HepG2 (cell line): ENCODE data around the gene ZBTB7A. TPM values are rescaled to one million over a fixed set of nuclear protein-coding genes. Genes with fewer than 3 reads are reported as not detected.
A peak's percentile ranks its signal among the peaks of the same experiment; 100 is the strongest.

Experiments
- ARID4A ChIP-seq: sonication (generic); formaldehyde crosslinking; IDR thresholded peaks from 2 replicates; pipeline ENCODE4 v1.5.0; 2020; ENCODE audit warnings: mild to moderate bottlenecking, missing genetic modification reagents, borderline replicate concordance
- ATF2 ChIP-seq: sonication (generic); formaldehyde crosslinking; IDR thresholded peaks from 2 replicates; pipeline ENCODE4 v1.4.0; 2020; ENCODE audit warnings: missing genetic modification reagents
- CCDC6 ChIP-seq: sonication (generic); formaldehyde crosslinking; IDR thresholded peaks from 2 replicates; pipeline ENCODE4 v1.8.1; 2022; ENCODE audit warnings: mild to moderate bottlenecking, missing genetic modification reagents, moderate library complexity
- HNRNPUL1 ChIP-seq: fragments of 200-400 bp; formaldehyde crosslinking; IDR thresholded peaks from 2 replicates; pipeline ENCODE4 v1.6.1; 2017; ENCODE audit warnings: low read depth, mild to moderate bottlenecking, low read length, moderate library complexity
- PHF20 ChIP-seq: sonication (generic); formaldehyde crosslinking; IDR thresholded peaks from 2 replicates; pipeline ENCODE4 v1.5.0; 2020; ENCODE audit warnings: mild to moderate bottlenecking, missing genetic modification reagents
- RBFOX2 ChIP-seq: fragments of 200-400 bp; formaldehyde crosslinking; IDR thresholded peaks from 2 replicates; pipeline ENCODE4 v1.6.1; 2017; ENCODE audit warnings: low read depth, mild to moderate bottlenecking, low read length
- RFXAP ChIP-seq: sonication (generic); formaldehyde crosslinking; IDR thresholded peaks from 2 replicates; pipeline ENCODE4 v1.4.0; 2020; ENCODE audit warnings: missing genetic modification reagents, borderline replicate concordance
- TFDP2 ChIP-seq: sonication (generic); formaldehyde crosslinking; IDR thresholded peaks from 2 replicates; pipeline ENCODE4 v1.4.0; 2020; ENCODE audit warnings: missing genetic modification reagents
- TMF1 ChIP-seq: sonication (generic); formaldehyde crosslinking; IDR thresholded peaks from 2 replicates; pipeline ENCODE4 v1.8.1; 2022; ENCODE audit warnings: low read depth, missing genetic modification reagents
- WIZ ChIP-seq: sonication (generic); formaldehyde crosslinking; IDR thresholded peaks from 2 replicates; pipeline ENCODE4 v1.5.1; 2020; ENCODE audit warnings: mild to moderate bottlenecking, missing genetic modification reagents
- ZNF484 ChIP-seq: sonication (generic); formaldehyde crosslinking; IDR thresholded peaks from 2 replicates; pipeline ENCODE4 v1.5.1; 2020; ENCODE audit warnings: mild to moderate bottlenecking, low read depth, missing genetic modification reagents, borderline replicate concordance
- ZNF546 ChIP-seq: sonication (generic); formaldehyde crosslinking; conservative IDR thresholded peaks from 2 replicates; pipeline ENCODE4 v1.8.1; 2023; ENCODE audit warnings: mild to moderate bottlenecking, missing genetic modification reagents
- ZNF605 ChIP-seq: sonication (generic); formaldehyde crosslinking; IDR thresholded peaks from 2 replicates; pipeline ENCODE4 v1.8.0; 2022; ENCODE audit warnings: mild to moderate bottlenecking, missing genetic modification reagents
- polyA plus RNA-seq, 8 experiments: library from polyadenylated mRNA; depleted of rRNA in 3 of 8; stranded (reverse) in 7 of 8; unstranded in 1 of 8; fragments of >200 nt; fragmentation: Illumina TruSeq in 4 of 8; extraction: Trizol in 4 of 8; gene quantifications; 2 replicates each; pipeline versions ENCODE4 v1.2.1 to v1.2.3, GENCODE V29; 2011 to 2016; ENCODE audit warnings: low read depth in 4 of 8, missing spikeins in 1 of 8, mixed read lengths in 1 of 8; ENCODE audit not compliant: insufficient read depth in 1 of 8
- total RNA-seq, 5 experiments: library from RNA; depleted of rRNA; stranded (reverse); fragments of >200 nt; fragmentation: Illumina TruSeq; extraction: Trizol; gene quantifications; 2 replicates each; pipeline ENCODE4 v1.2.3, GENCODE V29; 2016; ENCODE audit warnings: low read depth in 1 of 5
- TF ChIP-seq, protein P1 (sequence below): sonication (generic); formaldehyde crosslinking; IDR thresholded peaks from 2 replicates; pipeline ENCODE4 v1.4.0; 2020; ENCODE audit warnings: mild to moderate bottlenecking, missing genetic modification reagents
- TF ChIP-seq, protein P2 (sequence below): sonication (generic); formaldehyde crosslinking; IDR thresholded peaks from 2 replicates; pipeline ENCODE4 v1.4.0; 2020; ENCODE audit warnings: missing genetic modification reagents, mild to moderate bottlenecking, borderline replicate concordance
- TF ChIP-seq, protein P3 (sequence below): sonication (generic); formaldehyde crosslinking; IDR thresholded peaks from 2 replicates; pipeline ENCODE4 v1.8.1; 2022; ENCODE audit warnings: mild to moderate bottlenecking, missing genetic modification reagents

Gene ZBTB7A
- total and polyA plus RNA-seq, 2 of the 13 experiments (the other 11 are each of a cell fraction or from before 2014, with no cell fraction given) = 3.6 to 4.0 TPM

GRCh38 chr19:4063369-4064148 is 3.1 kb downstream of the ZBTB7A start (continued):
- TF ChIP-seq, protein P1, sequence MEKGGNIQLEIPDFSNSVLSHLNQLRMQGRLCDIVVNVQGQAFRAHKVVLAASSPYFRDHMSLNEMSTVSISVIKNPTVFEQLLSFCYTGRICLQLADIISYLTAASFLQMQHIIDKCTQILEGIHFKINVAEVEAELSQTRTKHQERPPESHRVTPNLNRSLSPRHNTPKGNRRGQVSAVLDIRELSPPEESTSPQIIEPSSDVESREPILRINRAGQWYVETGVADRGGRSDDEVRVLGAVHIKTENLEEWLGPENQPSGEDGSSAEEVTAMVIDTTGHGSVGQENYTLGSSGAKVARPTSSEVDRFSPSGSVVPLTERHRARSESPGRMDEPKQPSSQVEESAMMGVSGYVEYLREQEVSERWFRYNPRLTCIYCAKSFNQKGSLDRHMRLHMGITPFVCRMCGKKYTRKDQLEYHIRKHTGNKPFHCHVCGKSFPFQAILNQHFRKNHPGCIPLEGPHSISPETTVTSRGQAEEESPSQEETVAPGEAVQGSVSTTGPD (CRISPR knock-in tag) = no peak
- TF ChIP-seq WIZ (CRISPR knock-in tag) (no peak), ZNF484 (CRISPR knock-in tag) (no peak), PHF20 (CRISPR knock-in tag) (no peak), TMF1 (CRISPR knock-in tag) (no peak), TFDP2 (no peak), ZNF546 (CRISPR knock-in tag) (peak; percentile 10; the same call in 1 of the 2 replicates), RFXAP (CRISPR knock-in tag) (no peak), RBFOX2 (peak; percentile 62), ATF2 (no peak), CCDC6 (CRISPR knock-in tag) (no peak), HNRNPUL1 (no peak), ZNF605 (CRISPR knock-in tag) (peak; percentile 31; the same call in 1 of the 2 replicates), ARID4A (CRISPR knock-in tag) (peak; percentile 53; the same call in 1 of the 2 replicates)
- TF ChIP-seq, protein P2, sequence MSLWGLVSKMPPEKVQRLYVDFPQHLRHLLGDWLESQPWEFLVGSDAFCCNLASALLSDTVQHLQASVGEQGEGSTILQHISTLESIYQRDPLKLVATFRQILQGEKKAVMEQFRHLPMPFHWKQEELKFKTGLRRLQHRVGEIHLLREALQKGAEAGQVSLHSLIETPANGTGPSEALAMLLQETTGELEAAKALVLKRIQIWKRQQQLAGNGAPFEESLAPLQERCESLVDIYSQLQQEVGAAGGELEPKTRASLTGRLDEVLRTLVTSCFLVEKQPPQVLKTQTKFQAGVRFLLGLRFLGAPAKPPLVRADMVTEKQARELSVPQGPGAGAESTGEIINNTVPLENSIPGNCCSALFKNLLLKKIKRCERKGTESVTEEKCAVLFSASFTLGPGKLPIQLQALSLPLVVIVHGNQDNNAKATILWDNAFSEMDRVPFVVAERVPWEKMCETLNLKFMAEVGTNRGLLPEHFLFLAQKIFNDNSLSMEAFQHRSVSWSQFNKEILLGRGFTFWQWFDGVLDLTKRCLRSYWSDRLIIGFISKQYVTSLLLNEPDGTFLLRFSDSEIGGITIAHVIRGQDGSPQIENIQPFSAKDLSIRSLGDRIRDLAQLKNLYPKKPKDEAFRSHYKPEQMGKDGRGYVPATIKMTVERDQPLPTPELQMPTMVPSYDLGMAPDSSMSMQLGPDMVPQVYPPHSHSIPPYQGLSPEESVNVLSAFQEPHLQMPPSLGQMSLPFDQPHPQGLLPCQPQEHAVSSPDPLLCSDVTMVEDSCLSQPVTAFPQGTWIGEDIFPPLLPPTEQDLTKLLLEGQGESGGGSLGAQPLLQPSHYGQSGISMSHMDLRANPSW (CRISPR knock-in tag) = no peak
- TF ChIP-seq, protein P3, sequence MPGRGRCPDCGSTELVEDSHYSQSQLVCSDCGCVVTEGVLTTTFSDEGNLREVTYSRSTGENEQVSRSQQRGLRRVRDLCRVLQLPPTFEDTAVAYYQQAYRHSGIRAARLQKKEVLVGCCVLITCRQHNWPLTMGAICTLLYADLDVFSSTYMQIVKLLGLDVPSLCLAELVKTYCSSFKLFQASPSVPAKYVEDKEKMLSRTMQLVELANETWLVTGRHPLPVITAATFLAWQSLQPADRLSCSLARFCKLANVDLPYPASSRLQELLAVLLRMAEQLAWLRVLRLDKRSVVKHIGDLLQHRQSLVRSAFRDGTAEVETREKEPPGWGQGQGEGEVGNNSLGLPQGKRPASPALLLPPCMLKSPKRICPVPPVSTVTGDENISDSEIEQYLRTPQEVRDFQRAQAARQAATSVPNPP (CRISPR knock-in tag) = no peak
